GM19395 (cell line): ENCODE data around the gene SCN9A.
A peak's percentile ranks its signal among the peaks of the same experiment; 100 is the strongest.
"Not testable (repeated sequence)": the region's sequence is repeated elsewhere in the genome, so short reads cannot be mapped to it uniquely, and the experiment has no call there.

Experiments used
- ATAC-seq: cut with Tn5 transposase; IDR thresholded peaks from one replicate; pipeline ENCODE4 v1.9.1; 2021; ENCODE audit warnings: mild to moderate bottlenecking, moderate library complexity; ENCODE audit not compliant: unreplicated experiment

Gene SCN9A

DNA sequence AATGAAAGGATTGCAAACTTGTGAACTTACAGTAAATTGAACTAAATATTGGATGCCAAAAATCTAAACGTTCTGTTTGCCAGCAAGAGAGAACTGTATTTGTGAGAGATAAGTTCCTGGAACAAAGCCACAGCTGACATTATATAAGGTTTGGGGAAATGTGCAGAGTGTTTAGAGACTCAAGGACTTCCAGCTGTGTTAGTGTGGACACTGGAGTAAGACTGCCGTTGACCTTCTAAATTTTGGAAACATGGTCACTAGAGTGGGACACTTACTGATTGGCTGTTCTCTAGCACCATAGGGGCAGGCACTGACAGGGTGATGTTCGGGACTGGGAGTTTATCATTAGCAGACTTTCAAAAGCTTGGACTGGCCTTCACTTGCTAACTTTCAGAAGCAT is 40.5 kb downstream of the SCN9A start:
- ATAC-seq = no peak

DNA sequence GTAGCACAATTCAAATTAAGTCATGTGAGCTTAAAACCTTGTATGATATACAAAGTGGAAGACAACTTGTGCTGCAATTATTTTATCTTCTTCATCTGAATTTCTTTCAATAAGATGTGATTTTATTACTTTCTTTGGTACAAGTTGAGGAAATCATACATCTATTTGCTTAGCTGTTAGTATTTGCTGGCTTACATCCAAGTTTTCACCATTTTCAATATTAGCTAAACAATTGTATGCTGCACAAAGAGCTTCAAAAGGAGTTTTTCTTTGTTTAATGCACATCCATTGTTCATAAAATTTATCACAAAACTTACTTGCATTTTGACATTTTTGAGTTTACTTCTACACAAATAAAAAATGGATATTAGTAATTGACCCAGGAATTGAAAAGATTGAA is 40.9 kb downstream of the SCN9A start:
- no peak for ATAC-seq

DNA sequence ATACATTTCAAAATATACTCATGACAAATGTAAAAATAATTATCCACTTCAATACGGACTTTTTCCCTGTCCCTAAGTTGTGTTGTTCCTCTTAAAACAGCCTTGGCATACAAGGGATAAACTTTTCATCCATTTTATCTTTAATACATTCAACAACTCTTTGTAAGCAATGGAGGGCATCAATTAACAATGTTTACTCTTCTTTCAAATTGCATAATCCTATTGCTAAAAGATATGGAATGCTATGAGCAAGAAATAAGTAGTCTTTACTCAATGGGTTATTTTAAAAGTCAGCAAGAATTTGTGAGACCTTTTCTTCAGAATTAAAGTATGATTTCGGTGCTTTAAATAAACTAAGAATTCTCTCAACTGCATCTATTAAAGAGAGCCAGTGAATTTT is 41.9 kb downstream of the SCN9A start:
- ATAC-seq = no peak

DNA sequence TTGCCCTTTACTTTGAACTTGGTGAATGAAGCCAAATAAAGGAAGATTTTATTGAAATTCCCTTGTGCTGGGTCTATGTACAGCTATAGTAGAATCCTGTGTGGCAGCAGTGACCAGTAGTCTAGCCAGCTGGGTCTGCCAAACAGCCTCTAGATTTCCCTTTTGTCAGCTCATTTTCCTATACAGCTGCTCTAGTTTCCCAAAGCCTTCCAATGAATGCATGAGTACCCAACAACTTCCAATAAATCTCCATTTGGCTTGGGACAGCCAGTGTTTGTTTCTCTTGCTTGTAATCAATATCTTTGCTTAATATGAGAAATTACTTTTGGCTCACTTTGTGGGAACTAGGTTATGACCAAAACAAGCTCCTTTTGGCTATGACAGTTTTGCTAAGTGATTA is 43.6 kb downstream of the SCN9A start:
- ATAC-seq = no peak

DNA sequence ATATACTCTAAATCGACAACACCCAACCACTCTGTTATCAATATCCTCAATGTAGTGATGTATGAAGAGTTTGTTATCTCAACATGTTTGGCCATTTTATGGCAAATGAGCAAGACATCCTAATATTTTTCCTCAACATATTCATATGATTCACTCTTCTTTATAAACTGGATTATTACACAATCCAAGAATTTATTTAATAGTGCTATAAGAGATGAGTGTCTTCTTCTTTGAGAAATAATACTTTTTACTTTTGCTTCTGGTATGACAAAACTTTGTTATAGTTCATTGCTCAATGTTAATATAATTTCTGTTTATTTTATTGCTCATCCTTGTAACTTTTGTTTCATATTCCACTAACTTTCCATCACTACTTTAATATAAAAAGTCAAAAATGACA is 44.3 kb downstream of the SCN9A start:
- ATAC-seq = no peak

DNA sequence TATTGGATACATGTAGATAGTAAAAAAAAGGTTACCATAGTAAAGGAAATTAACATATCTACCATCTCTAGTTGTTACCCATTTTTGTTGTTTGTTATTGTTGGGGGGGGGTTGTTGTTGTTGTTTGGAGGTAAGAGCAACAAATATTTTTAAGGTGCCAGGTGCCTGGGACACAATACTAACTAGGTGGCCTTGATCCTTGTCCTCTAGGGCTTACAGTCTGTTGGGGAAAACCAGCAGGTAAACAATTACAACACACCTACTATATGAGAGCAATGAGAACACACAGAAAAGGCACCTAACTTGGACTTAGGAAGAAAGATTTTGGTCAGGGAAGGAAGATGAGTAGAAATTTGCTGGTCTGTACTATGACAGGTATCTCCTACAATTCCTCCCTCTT is 46.3 kb downstream of the SCN9A start:
- ATAC-seq = no peak

DNA sequence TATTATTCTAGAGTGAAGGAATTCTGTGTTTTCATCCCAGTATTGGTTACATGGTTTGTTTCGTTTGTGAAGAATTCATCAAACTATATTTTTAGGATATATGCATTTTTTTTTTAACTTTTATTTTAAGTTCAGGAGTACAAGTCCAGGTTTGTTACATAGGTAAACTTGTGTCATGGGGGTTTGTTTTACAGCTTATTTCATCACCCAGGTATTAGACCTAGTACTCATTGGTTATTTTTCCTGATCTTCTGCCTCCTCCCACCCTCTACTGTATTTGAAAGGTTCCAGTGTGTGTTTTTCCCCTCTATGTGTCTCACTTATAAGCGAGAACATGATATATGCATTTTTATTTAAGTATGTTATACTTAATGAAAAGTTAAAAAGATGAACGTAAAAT is 47.6 kb downstream of the SCN9A start:
- no peak for ATAC-seq

DNA sequence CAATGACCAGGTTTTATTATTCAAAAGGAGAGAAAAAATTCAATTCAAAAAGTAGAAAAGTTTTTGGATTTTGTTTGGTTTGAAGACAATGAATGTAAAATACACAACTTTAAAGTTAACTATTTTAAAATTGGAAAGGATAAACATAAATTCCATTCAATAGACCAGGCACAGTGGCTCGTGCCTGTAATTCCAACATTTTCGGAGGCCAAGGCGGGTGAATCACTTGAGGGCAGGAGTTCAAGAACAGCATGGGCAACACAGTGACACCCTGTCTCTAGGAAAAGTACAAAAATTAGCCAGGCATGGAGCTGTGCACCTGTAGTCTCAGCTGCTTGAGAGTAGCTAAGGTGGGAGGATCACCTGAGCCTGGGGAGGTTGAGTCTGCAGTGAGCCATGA is 54.7 kb downstream of the SCN9A start:
- ATAC-seq = no peak

DNA sequence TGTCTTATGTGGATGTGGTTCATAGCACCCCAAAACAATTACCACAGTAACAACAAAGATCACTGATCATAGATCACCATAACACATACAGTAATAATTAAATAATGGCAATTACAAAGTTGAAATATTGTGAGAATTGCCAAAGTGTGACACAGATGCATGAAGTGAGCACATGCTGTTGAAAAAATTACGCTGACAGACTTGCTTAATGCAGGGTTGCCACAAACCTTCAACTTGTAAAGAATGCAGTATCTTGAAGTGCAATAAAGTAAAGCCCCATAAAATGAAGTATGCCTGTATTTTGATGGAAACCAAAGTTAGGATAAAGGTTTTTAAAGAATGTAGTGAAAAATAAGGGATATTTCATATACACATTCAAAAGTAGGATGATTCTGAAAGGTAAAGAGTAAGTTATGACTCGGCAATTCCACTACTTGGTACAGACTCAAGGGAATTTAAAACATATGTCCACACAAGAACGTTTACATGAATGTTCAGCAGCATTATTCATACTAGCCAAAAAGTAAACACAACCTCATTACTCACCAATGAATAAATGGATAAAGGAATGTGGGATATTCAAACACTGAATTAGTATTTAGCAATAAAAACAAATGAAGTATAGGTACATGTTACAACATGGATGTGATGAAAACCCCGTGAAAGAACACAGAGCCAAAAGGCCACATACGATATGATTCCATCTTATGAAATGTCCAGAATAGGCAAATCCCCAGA is 61.6 kb downstream of the SCN9A start:
- no peak for ATAC-seq

DNA sequence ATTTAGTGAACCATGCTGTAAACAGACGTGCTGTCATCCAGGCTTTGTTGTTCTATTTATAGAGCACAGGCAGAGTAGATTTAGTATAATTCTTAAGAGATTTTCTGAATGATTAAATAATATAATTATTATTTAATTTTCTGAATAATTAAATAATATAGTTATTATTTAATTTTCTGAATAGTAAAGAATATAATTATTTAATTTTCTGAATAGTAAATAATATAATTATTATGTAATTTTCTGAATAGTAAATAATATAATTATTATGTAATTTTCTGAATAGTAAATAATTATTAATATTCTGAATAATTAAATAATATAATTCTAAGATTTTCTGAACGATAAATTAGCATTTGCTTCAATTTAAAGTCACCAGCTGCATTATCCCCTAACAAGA is 62.9 kb downstream of the SCN9A start:
- ATAC-seq = not testable (repeated sequence)

DNA sequence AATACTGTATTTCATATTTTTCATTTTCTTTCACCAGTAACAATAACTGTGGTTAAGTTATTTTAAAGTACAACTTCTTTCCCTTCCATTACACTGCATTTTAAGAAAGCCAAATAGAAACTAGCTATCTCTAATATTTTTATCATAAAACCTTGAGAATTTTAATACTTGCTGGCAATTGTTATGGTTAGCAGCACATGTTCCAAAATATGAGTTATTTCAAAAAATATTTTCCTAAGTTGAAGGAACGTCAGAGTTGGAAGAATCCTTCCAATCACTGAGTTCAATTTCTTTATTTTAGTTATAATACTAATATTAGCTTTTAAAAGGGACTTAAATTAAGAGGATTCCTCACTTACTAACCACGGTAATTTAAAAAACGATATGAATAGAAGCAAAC is 68.4 kb downstream of the SCN9A start:
- ATAC-seq = no peak

DNA sequence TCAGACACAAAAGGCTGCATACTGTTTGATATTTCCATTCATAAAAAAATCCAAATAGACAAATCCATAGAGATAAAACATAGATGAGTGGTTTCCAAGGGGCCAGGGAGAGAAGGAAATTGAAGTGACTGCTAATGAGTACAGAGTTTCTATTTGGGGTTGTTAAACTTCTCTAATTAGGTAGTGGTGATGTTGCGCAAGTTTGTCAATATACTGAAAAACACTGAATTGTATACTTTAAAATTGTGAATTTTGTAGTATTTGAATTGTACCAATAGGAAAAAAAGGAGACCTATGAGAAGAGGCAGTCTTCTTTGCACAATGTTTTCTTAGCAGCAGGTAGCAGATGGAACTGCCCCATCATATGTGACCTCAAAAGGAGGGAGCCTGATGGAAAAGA is 71.1 kb downstream of the SCN9A start:
- no peak for ATAC-seq

DNA sequence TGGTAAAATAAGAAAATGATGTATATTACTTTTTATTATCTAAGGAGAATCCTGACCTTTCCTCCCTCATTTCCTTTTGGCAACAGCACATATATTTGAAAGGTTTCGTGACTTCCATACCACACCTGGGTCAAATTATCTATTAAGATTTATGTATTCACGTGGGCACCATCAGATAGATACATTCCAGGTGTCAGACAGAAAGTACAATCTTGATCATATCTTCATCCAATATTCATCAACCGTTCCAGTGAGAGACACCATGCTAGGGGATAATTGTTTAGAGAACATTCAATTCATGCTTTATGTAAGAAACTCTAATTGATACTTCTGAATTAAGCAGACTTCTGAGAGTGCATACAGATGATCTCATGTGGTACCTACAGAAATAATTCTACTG is 73.7 kb downstream of the SCN9A start:
- ATAC-seq = no peak

DNA sequence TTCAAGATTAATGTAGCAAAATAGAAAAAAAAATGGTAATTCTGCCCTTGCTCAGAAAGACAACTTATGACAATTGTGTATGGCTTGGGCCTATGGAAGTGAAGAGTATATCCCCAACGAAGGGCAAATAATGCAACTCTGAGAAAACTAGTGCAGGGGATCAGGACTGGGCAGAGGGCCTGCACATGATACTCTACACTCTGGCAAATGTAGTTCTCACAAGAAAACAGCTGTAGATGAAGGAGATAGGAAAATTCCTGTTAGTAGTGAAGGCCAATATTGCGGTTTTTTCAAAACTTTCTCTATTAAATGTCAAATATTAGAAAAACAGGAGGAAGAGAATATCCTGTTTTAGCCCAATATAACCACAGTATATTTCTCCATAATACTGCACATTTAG is 77.8 kb downstream of the SCN9A start:
- no peak for ATAC-seq

DNA sequence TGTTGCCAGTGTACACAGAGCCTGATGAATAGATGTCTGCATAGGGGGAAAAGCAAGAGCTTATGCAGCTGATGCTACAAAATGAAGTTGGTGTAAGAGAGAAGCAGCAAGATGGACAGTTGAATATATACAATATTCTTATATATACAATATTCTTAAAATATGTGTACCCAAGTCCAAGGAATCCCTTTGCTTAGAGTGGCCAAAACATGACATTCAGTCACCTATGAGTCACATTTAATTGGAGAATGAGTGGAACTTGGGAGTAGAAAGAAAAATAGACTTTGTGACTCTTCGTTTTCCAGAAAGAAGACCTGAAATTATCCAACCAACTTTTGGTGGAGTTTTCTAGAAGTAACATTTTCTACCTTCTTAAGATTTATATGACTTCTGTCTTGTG is 81.8 kb downstream of the SCN9A start:
- ATAC-seq = no peak

DNA sequence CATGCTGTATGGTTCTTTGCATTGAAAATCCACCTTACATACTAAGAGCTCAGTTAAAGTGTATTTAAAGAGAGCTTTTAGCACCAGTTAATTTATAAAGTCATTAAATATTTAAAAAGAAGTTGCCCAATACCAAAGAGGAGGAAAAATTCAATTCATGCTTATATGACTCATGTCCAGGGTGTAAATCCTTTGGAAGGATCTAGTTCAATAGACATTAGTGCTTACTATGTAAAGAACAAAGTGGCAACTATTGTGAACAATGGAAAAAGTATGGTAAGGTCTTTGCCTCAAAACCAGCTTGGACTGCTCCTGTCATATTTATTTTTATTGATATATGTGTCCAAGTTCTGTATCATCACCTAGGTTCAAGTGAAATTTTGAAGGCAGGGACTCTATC is 90.5 kb downstream of the SCN9A start:
- no peak for ATAC-seq

DNA sequence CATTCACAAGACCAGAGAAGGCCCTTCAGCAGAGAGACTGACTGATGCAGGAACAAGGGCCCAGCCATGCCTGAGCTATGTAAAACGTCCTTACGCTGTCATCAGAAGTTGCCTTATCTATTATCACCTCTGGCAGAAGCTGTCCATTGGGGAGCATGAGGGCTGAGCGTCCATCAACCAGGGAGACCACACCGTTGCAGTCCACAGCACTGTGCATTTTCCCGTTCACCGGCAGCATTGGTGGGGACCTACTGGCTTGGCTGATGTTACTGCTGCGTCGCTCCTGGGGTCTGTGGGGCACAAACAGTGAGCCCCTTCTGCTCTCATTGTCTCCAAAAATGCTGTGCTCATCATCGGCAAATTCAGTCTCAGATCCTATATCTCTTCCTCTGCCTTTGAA is 91.4 kb downstream of the SCN9A start:
- no peak for ATAC-seq

DNA sequence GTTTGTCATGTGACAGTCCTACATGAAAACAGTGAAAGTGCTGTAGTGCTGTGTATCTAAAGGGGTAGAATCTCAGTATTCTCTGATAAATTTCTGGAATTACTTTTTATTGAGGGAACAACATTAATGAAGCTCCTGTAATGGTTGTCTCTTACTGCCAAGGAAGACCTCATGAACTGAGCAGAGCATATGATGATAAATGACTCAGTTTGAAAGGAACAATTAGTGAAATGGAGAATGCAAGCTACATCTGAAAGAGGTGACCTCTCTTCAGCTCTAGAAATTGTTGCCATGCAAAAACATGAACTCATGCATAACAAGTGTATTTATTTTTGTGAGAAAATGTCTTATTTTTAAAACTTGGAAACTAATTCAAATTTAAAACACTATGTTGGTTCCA is 93.6 kb downstream of the SCN9A start:
- ATAC-seq = peak; percentile 74

DNA sequence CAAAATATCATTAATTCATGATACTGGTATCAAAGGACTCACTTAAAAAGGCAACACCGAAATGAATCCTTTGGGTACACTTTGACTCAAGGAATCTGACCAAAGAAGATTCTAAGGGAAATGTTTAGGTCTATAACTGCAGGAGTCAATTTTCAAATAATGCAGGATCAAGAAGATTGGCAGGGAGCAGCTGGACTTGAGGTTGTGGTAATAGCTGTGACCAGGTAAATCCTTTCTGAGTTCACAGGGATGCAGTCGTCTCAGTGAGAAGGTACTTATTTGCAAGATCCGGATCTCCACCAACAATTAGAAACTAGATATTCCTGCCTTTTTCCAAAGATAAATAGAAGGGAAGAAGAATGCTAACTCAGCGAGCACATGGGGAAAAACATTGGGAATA is 96.9 kb downstream of the SCN9A start:
- ATAC-seq = no peak

DNA sequence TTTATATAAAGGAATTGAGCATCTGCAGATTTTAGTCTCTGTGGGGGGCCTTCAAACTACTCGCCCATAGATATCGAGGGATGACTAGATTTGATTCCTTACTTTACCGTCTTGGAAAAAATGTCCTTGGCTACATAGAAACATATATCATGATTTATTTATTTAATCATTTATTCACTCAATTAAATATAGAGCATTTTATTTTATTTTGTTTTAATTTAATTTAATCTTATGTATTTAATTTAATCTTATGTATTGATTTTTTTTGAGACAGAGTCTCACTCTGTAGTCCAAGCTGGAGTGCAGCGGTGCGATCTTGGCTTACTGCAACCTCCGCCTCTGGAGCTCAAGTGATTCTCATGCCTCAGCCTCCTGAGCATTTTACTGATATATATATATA is 105.4 kb downstream of the SCN9A start:
- ATAC-seq = no peak

DNA sequence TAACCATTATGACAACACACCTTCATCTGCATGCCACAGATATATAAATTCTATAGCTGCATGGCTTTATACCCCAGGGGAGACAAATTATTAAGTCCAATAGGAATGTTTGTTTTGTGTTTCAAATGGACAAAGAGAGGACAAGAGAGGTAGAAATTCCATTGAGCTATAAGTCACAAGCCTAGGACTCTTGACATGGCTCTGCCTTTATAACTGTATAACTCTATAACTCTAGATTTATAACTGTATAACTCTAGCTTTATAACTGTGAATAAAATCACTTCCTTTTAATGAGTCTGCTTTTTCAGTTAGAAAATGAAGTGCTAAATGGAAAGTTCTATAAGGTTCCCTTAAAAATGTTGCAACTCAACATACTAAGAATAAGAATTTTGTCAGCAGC is 106.4 kb downstream of the SCN9A start:
- ATAC-seq = no peak

DNA sequence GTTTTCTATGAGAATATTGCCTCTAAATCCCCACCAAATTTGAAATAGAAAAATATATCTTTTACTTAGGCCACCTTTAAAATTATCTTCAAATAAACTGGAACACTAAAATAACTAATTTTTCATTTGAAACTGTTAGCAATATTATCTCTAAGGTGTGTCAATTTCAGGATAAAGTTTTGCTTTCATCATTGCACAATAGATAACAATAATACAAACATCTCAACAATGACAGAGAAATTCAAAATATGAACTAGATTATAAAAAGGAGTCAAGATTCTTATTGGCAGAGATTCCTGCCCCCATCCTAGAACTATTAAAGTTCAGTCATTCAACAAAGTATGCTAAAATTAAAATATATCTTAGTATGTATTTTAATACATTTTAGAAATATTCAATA is 117.9 kb downstream of the SCN9A start:
- ATAC-seq = no peak

DNA sequence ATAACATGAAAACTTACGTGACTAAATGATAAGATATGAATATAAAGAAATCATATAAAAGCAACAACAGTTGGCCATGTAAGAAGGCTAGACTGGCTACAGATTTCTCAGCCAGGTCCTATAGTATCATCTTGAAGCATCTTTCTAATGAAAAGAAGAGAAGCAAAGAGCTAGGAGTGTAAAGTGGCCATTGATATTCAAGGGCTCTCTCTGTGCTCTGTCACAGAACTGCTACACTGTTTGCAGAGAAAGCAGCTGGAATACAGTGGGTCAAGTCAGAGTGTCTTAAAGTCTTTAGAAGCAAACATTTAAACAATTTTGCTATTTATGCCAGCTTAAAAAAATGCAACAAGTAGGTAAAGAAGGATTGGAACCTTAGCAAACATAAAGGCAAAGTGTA is 118.8 kb downstream of the SCN9A start:
- ATAC-seq = no peak
